GM12878 (cell line): ENCODE measurements around the gene SHH. TPM values are rescaled to one million over a fixed set of nuclear protein-coding genes. Genes with fewer than 3 reads are reported as not detected.

ENCODE experiments used
- ATAC-seq: fragments of 200-7000 bp; cut with Tn5 transposase; 3 replicates; pipeline ENCODE4 v1.9.1; 2020; ENCODE audit warnings: mild to moderate bottlenecking, moderate library complexity
- BruUV-seq: library from RNA; stranded (reverse); fragments of 400-500 nt; replicated peaks from 2 replicates; lab custom pipeline; 2021; lab: Mats Ljungman, UMichigan
- CTCF ChIA-PET: fragments of 300-600 bp; sonication (Branson Sonifier 250); formaldehyde crosslinking; extraction: SDS; loops from one replicate; lab custom pipeline; 2021; ENCODE audit warnings: inconsistent platforms; lab: Yijun Ruan, JAX
- POLR2A ChIA-PET: fragments of 350-600 bp; formaldehyde crosslinking; extraction: SDS; loops from one replicate; lab custom pipeline; 2021; ENCODE audit warnings: inconsistent platforms; lab: Charles Lee
- RAD21 ChIA-PET: fragments of 300-600 bp; sonication (Branson Sonifier 250); formaldehyde crosslinking; loops from one replicate; lab custom pipeline; 2023; ENCODE audit warnings: antibody characterized with exemption; ENCODE audit not compliant: unreplicated experiment; lab: Charles Lee
- SMC1A ChIA-PET: fragments of 300-600 bp; sonication (Branson Sonifier 250); formaldehyde crosslinking; loops from one replicate; lab custom pipeline; 2023; ENCODE audit not compliant: unreplicated experiment, uncharacterized antibody; lab: Charles Lee
- DNase-seq: peaks from one replicate; pipeline ENCODE4 v3.0.0-alpha.2; 2011; ENCODE audit warnings: low read depth, low spot score
- FAIRE-seq: peaks from 3 replicates; lab custom pipeline; 2011; peaks lifted over from hg19 to GRCh38; lab: Jason Lieb, UNC
- H2AFZ ChIP-seq: 2 replicates; pipeline ENCODE4 v1.6.0; 2011; ENCODE audit warnings: low read depth, low read length, control low read depth; ENCODE audit not compliant: control insufficient read depth
- H3K27ac ChIP-seq: 2 replicates; pipeline ENCODE4 v1.5.1; 2011; ENCODE audit warnings: control low read depth; ENCODE audit not compliant: control insufficient read depth, insufficient read depth
- H3K27me3 ChIP-seq, 2 experiments: replicated peaks in 1 of 2; 2 replicates each; pipeline versions ENCODE4 v1.6.0 to v1.6.1; 2011; ENCODE audit warnings: low read length in 1 of 2; ENCODE audit not compliant: control insufficient read depth in 2 of 2, insufficient read depth in 2 of 2
- H3K36me3 ChIP-seq, 2 experiments: 2 replicates each; pipeline ENCODE4 v1.5.1; 2011; ENCODE audit warnings: low read length in 1 of 2; ENCODE audit not compliant: control insufficient read depth in 2 of 2, insufficient read depth in 2 of 2
- H3K4me1 ChIP-seq: 2 replicates; pipeline ENCODE4 v1.6.1; 2011; ENCODE audit warnings: mild to moderate bottlenecking, low read length, moderate library complexity, mixed read lengths; ENCODE audit not compliant: control insufficient read depth, insufficient read depth
- H3K4me2 ChIP-seq: 2 replicates; pipeline ENCODE4 v1.6.0; 2011; ENCODE audit warnings: control low read depth; ENCODE audit not compliant: control insufficient read depth, insufficient read depth
- H3K4me3 ChIP-seq: fragments of 200-600 bp; sonication (generic); 2 replicates; pipeline ENCODE4 v1.5.1; 2016
- H3K79me2 ChIP-seq: 2 replicates; pipeline ENCODE4 v1.6.0; 2011; ENCODE audit warnings: low read length; ENCODE audit not compliant: control insufficient read depth, insufficient read depth
- H3K9ac ChIP-seq: 2 replicates; pipeline ENCODE4 v1.8.0; 2011; ENCODE audit warnings: low read length, control low read depth, mixed read lengths; ENCODE audit not compliant: control insufficient read depth, insufficient read depth
- H3K9me3 ChIP-seq: replicated peaks from 3 replicates; pipeline ENCODE4 v1.5.1; 2011; ENCODE audit warnings: mild to moderate bottlenecking, low read length; ENCODE audit not compliant: control insufficient read depth, insufficient read depth
- H4K20me1 ChIP-seq: 2 replicates; pipeline ENCODE4 v1.6.0; 2011; ENCODE audit not compliant: control insufficient read depth, insufficient read depth
- BMI1 ChIP-seq: fragments of 450-650 bp; IDR thresholded peaks from 2 replicates; pipeline ENCODE4 v1.6.1; 2016; ENCODE audit warnings: mild to moderate bottlenecking, moderate library complexity, borderline replicate concordance
- CEBPB ChIP-seq, 2 experiments: fragments of 150-350 bp in 1 of 2; IDR thresholded peaks; 2 replicates each; pipeline ENCODE4 v1.6.1; 2012 to 2014; ENCODE audit warnings: low read depth in 2 of 2, low read length in 2 of 2, borderline replicate concordance in 1 of 2, inconsistent platforms in 1 of 2
- EED ChIP-seq: sonication (generic); IDR thresholded peaks from 2 replicates; pipeline ENCODE4 v1.6.1; 2016; ENCODE audit warnings: antibody characterized with exemption, low read depth
- ELK1 ChIP-seq: IDR thresholded peaks from 2 replicates; pipeline ENCODE4 v1.6.1; 2012; ENCODE audit warnings: low read depth, low read length, improper control_type of control experiment
- ETV6 ChIP-seq, 2 experiments: fragments of 450-650 bp in 1 of 2; IDR thresholded peaks in 1 of 2; conservative IDR thresholded peaks in 1 of 2; 2 replicates each; pipeline ENCODE4 v1.6.1; 2014; ENCODE audit warnings: antibody characterized with exemption in 1 of 2, borderline replicate concordance in 1 of 2, low read depth in 1 of 2, mild to moderate bottlenecking in 1 of 2, moderate library complexity in 1 of 2
- FOXM1 ChIP-seq: IDR thresholded peaks from 2 replicates; pipeline ENCODE4 v1.6.1; 2012; ENCODE audit warnings: low read depth, mild to moderate bottlenecking, inconsistent platforms, low read length, moderate library complexity
- IKZF1 ChIP-seq: fragments of 450-650 bp; conservative IDR thresholded peaks from 2 replicates; pipeline ENCODE4 v1.6.1; 2017; ENCODE audit warnings: antibody characterized with exemption, mild to moderate bottlenecking
- KDM1A ChIP-seq: fragments of 200-600 bp; sonication (generic); IDR thresholded peaks from 2 replicates; pipeline ENCODE4 v1.6.1; 2016; ENCODE audit warnings: borderline replicate concordance
- MTA2 ChIP-seq: fragments of 450-650 bp; IDR thresholded peaks from 2 replicates; pipeline ENCODE4 v1.6.1; 2016; ENCODE audit warnings: low read depth, mild to moderate bottlenecking, moderate library complexity
- NBN ChIP-seq: fragments of 450-650 bp; IDR thresholded peaks from 2 replicates; pipeline ENCODE4 v1.6.1; 2016
- NFIC ChIP-seq: IDR thresholded peaks from 2 replicates; pipeline ENCODE4 v1.6.1; 2012; ENCODE audit warnings: low read depth, mild to moderate bottlenecking, inconsistent platforms, low read length, moderate library complexity
- PAX8 ChIP-seq: fragments of 450-650 bp; IDR thresholded peaks from 2 replicates; pipeline ENCODE4 v1.6.1; 2017; ENCODE audit warnings: mild to moderate bottlenecking, moderate library complexity
- PML ChIP-seq: IDR thresholded peaks from 2 replicates; pipeline ENCODE4 v1.6.1; 2012; ENCODE audit warnings: low read length, inconsistent platforms
- SIX5 ChIP-seq: IDR thresholded peaks from 2 replicates; pipeline ENCODE4 v1.6.1; 2011; ENCODE audit warnings: mild to moderate bottlenecking, low read depth, low read length, moderate library complexity; ENCODE audit not compliant: severe bottlenecking
- SMAD1 ChIP-seq: fragments of 450-650 bp; IDR thresholded peaks from 2 replicates; pipeline ENCODE4 v1.6.1; 2018; ENCODE audit warnings: mild to moderate bottlenecking, low read depth; ENCODE audit not compliant: partially characterized antibody
- SPI1 ChIP-seq: IDR thresholded peaks from 2 replicates; pipeline ENCODE4 v1.6.1; 2011; ENCODE audit warnings: low read depth, mild to moderate bottlenecking, low read length, moderate library complexity, borderline replicate concordance; ENCODE audit not compliant: insufficient read depth
- SREBF2 ChIP-seq: IDR thresholded peaks from 2 replicates; pipeline ENCODE4 v1.6.1; 2012; ENCODE audit warnings: mild to moderate bottlenecking, low read length
- TAF1 ChIP-seq: IDR thresholded peaks from 2 replicates; pipeline ENCODE4 v1.6.1; 2011; ENCODE audit warnings: mild to moderate bottlenecking, low read depth, low read length, borderline replicate concordance
- TCF3 ChIP-seq: IDR thresholded peaks from 2 replicates; pipeline ENCODE4 v1.6.1; 2012; ENCODE audit warnings: low read depth, mild to moderate bottlenecking, low read length, borderline replicate concordance; ENCODE audit not compliant: insufficient read depth
- ZNF207 ChIP-seq: fragments of 450-650 bp; IDR thresholded peaks from 2 replicates; pipeline ENCODE4 v1.6.1; 2014; ENCODE audit warnings: antibody characterized with exemption, mild to moderate bottlenecking, borderline replicate concordance
- WGBS: methylation state at CpG from one replicate; pipeline ENCODE4 v1.1.6; 2016; ENCODE audit warnings: low lambda C conversion rate; ENCODE audit not compliant: insufficient replicate concordance, insufficient coverage; ENCODE audit errors: missing lambda C conversion rate; 5-methylcytosine and 5-hydroxymethylcytosine counted together
- in situ Hi-C: fragments of 300-500 bp; cut with MboI; formaldehyde crosslinking; loops from 9 replicates; pipeline ENCODE4 v1.14.3; 2018; ENCODE audit warnings: mixed read lengths
- intact Hi-C: fragments of 100-400 bp; cut with micrococcal nuclease; formaldehyde crosslinking; loops from one replicate; pipeline ENCODE4 v1.14.2; 2022; ENCODE audit not compliant: unreplicated experiment
- polyA plus RNA-seq, 11 experiments: library from polyadenylated mRNA; depleted of rRNA in 4 of 11; unstranded in 6 of 11; stranded (reverse) in 5 of 11; fragments of >200 nt; fragmentation: Nextera tagmentation in 4 of 11; fragmentation: Illumina TruSeq in 1 of 11; extraction: Ambion mirVana in 4 of 11; extraction: Trizol in 1 of 11; gene quantifications; 1 replicate in 1 of 11; 2 replicates in 10 of 11; pipeline versions ENCODE4 v1.2.1 to v1.2.3, GENCODE V29; 2011 to 2016; ENCODE audit warnings: inconsistent platforms in 2 of 11, missing spikeins in 2 of 11, low read depth in 1 of 11
- total RNA-seq, 4 experiments: library from RNA; depleted of rRNA in 3 of 4; stranded (reverse); fragments of >200 nt in 3 of 4; fragmentation: Illumina TruSeq in 1 of 4; extraction: Trizol in 1 of 4; gene quantifications; 2 replicates each; pipeline versions ENCODE4 v1.2.1 to v1.2.3, GENCODE V29; 2013 to 2021

The SHH gene
- total and polyA plus RNA-seq, 10 of the 15 experiments (the other 5 are each of a cell fraction or from before 2014, with no cell fraction given) = not detected

GRCh38 chr7:155851892-155852291 lies 39.6 kb upstream of the SHH start:
- BruUV-seq = no TSS peak
- no peak for FAIRE-seq
- intact Hi-C loops (no loop called here), in situ Hi-C loops (no loop called here)
- SMC1A ChIA-PET = no interaction called here
- Histone ChIP-seq H3K9ac (no peak overlapping the region), H3K9me3 (no peaks in the 10 kb centered on the region), H3K4me2 (no peak overlapping the region), H2AFZ (no peak overlapping the region), H3K4me1 (no peaks in the 10 kb centered on the region), H3K36me3 (no peaks in the 10 kb centered on the region), H3K27ac (no peak overlapping the region), H4K20me1 (no peaks in the 10 kb centered on the region), H3K27me3 (no peaks in the 10 kb centered on the region)
- CTCF ChIA-PET = no interaction called here
- POLR2A ChIA-PET = no interaction called here
- RAD21 ChIA-PET = no interaction called here
- no peak for ATAC-seq
- 35% methylated on average over 5 of the region's 5 CpGs for WGBS
- TF ChIP-seq KDM1A (no peak), TAF1 (no peak), EED (no peak), CEBPB (IDR thresholded peaks at IDR 0.05; ENCODE audit: borderline replicate concordance in 1 of 2, low read depth in 2 of 2, low read length in 2 of 2) (no peak), SREBF2 (no peak), SIX5 (no peak), BMI1 (no peak), PML (no peak), NFIC (no peak), IKZF1 (no peak), NBN (no peak), FOXM1 (no peak), SPI1 (no peak), ZNF207 (no peak), PAX8 (no peak), SMAD1 (no peak), TCF3 (no peak), ELK1 (no peak), ETV6 (conservative IDR thresholded peaks at IDR 0.05 in 1 of 2, IDR thresholded peaks at IDR 0.05 in 1 of 2; ENCODE audit: borderline replicate concordance in 1 of 2, low read depth in 1 of 2) (no peak), MTA2 (no peak)
- TF ChIP-seq, all 136 proteins: peak for 0
- Histone ChIP-seq H3K4me3 (no peak overlapping the region), H3K79me2 (no peaks in the 10 kb centered on the region)
- no peak for DNase-seq
